AG09309 (cell line): ENCODE results near the gene DIP2C.
"Not testable (repeated sequence)": the region's sequence is repeated elsewhere in the genome, so short reads cannot be mapped to it uniquely, and the experiment has no call there.

Source experiments
- DNase-seq: peaks from one replicate; pipeline ENCODE4 v3.0.0-alpha.2; 2010; ENCODE audit warnings: low read depth
- H3K4me3 ChIP-seq: 2 replicates; pipeline ENCODE4 v1.5.1; 2011; ENCODE audit warnings: mild to moderate bottlenecking, low read depth, low read length, moderate library complexity; ENCODE audit not compliant: control insufficient read depth
- CTCF ChIP-seq: IDR thresholded peaks from 2 replicates; pipeline ENCODE4 v1.5.1; 2011; ENCODE audit warnings: mild to moderate bottlenecking, low read depth, low read length, inconsistent platforms; ENCODE audit not compliant: insufficient read depth, control insufficient read depth; ENCODE audit errors: missing control alignments

Gene DIP2C

GRCh38 chr10:661597-662222 lies 27.8 kb downstream of the DIP2C start:
- H3K4me3 ChIP-seq = no peak overlapping the region
- TF ChIP-seq CTCF = no peak
- DNase-seq = no peak

- TF ChIP-seq CTCF = no peak
- no peak for DNase-seq
- no peak overlapping the region for H3K4me3 ChIP-seq
Observed at GRCh38 chr10:660970-661596, 28.4 kb downstream of the DIP2C start.

- TF ChIP-seq CTCF = no peak
Observed at GRCh38 chr10:660413-660969, 29.0 kb downstream of the DIP2C start.

GRCh38 chr10:659688-660141 lies 29.8 kb downstream of the DIP2C start:
- DNase-seq = peak; percentile 59

More at GRCh38 chr10:660413-660969, 29.0 kb downstream of the DIP2C start:
- H3K4me3 ChIP-seq = no peak overlapping the region
- no peak for DNase-seq

GRCh38 chr10:657816-658350 lies 31.6 kb downstream of the DIP2C start:
- not testable (repeated sequence) for DNase-seq, H3K4me3 ChIP-seq

More at GRCh38 chr10:659688-660141, 29.8 kb downstream of the DIP2C start:
- no peak overlapping the region; the same call in 1 of the 2 replicates for H3K4me3 ChIP-seq
- no peak for TF ChIP-seq CTCF

GRCh38 chr10:656883-657282 lies 32.6 kb downstream of the DIP2C start:
- TF ChIP-seq CTCF = no peak
- no peak for DNase-seq
- no peak overlapping the region for H3K4me3 ChIP-seq

- no peak for TF ChIP-seq CTCF
- no peak overlapping the region for H3K4me3 ChIP-seq
- DNase-seq = no peak
Observed at GRCh38 chr10:655184-655583, 34.3 kb downstream of the DIP2C start.
